Activated T-cell treated with anti-CD3 and anti-CD28 coated beads, Interleukin-2, amount 50 U/mL, for 48 hours (primary cell): ENCODE measurements around the gene DYNLT2.

Source experiments
- DNase-seq, 2 experiments: peaks; one replicate each; pipeline ENCODE4 v3.0.0-alpha.2; 2020

DYNLT2 gene

GRCh38 chr6:169692516-169692915 lies 58.9 kb downstream of the DYNLT2 start:
- DNase-seq = no peak

- no peak for DNase-seq
Measured at GRCh38 chr6:169691260-169691659, 60.1 kb downstream of the DYNLT2 start.
